GM12891 (cell line): ENCODE results near the gene NANOS2.

ENCODE experiments used
- POLR2A ChIP-seq: IDR thresholded peaks from 2 replicates; pipeline ENCODE4 v1.6.1; 2011; ENCODE audit warnings: low read depth, low read length, control low read depth
- POLR2AphosphoS5 ChIP-seq: IDR thresholded peaks from 2 replicates; pipeline ENCODE4 v1.6.1; 2011; ENCODE audit warnings: low read depth, low read length, control low read depth

DNA sequence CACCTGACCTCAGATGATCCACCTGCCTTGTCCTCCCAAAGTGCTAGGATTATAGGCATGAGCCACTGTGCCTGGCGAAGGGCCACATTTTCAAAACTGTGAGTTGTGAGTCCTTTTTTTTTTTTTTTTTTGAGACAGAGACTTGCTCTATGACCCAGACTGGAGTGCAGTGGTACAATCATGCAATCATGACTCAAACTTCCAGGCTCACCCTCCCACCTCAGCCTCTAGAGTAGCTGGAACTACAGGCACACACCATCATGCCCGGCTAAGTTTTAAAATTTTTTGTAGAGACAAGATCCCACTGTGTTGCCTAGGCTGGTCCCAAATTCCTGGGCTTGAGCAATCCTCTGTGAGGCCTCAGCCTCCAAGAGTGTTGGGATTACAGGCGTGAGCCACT lies 8.4 kb downstream of the NANOS2 start:
- TF ChIP-seq POLR2AphosphoS5 (no peak), POLR2A (no peak)
